Endothelial cell of umbilical vein (primary cell): ENCODE data around the gene MYO19.

ENCODE experiments used
- POLR2A ChIP-seq: IDR thresholded peaks from 2 replicates; pipeline ENCODE4 v1.6.1; 2012; ENCODE audit warnings: low read depth, mild to moderate bottlenecking, control low read depth, low read length
- POLR2AphosphoS5 ChIP-seq: IDR thresholded peaks from 2 replicates; pipeline ENCODE4 v1.6.1; 2012; ENCODE audit warnings: low read depth, mild to moderate bottlenecking, control low read depth, low read length, moderate library complexity; ENCODE audit not compliant: insufficient read depth
- TF ChIP-seq, protein P1 (sequence below), 2 donors: IDR thresholded peaks; 1 replicate in 1 of 2; 2 replicates in 1 of 2; pipeline ENCODE4 v1.5.1; 2011; ENCODE audit warnings: low read length in 2 of 2, mild to moderate bottlenecking in 2 of 2, moderate library complexity in 2 of 2, control low read depth in 1 of 2, inconsistent platforms in 1 of 2, low read depth in 1 of 2; ENCODE audit not compliant: insufficient read depth in 1 of 2; ENCODE audit errors: extremely low read depth in 1 of 2
- TF ChIP-seq, protein P2 (sequence below): IDR thresholded peaks from 2 replicates; pipeline ENCODE4 v1.6.1; 2011; ENCODE audit not compliant: insufficient read depth, insufficient read length

DNA sequence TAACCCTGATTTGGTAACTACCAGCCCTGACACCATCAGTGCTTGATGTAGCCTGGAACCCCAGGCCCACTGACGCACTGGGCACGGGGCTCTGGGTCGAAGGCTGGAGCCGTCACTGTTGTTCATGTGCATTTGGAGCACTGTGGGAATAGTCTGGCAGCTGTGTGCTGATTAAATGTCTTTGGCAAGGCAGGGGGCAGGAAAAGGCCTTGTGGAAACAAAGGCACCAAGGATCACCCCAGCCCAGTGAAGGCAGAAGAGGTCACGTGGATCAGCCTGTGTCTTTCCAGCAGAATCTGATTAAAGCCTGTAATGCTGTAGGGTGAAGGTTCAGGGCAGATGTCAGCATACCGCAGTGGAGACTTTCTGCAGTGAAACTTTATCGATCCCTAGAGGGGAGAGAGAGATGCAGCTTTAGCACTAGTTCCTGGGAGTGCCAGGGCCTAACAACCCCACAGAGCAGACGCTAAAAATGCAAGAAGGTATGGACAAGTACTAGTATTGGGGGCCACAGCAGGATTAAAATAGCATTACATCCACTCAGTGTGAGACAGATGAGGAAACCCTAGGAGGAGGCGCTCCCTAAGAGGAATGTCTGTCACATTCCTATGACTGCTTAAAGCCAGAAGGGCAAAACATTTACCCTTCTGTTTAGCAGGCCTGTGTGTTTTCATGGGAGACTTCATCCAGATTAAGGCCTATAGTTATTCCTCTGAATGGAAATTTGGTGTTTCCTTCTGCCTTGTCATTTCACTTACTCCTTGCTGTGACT lies 38.5 kb downstream of the MYO19 start:
- TF ChIP-seq POLR2AphosphoS5 (no peak), POLR2A (no peak)
- TF ChIP-seq, protein P1, sequence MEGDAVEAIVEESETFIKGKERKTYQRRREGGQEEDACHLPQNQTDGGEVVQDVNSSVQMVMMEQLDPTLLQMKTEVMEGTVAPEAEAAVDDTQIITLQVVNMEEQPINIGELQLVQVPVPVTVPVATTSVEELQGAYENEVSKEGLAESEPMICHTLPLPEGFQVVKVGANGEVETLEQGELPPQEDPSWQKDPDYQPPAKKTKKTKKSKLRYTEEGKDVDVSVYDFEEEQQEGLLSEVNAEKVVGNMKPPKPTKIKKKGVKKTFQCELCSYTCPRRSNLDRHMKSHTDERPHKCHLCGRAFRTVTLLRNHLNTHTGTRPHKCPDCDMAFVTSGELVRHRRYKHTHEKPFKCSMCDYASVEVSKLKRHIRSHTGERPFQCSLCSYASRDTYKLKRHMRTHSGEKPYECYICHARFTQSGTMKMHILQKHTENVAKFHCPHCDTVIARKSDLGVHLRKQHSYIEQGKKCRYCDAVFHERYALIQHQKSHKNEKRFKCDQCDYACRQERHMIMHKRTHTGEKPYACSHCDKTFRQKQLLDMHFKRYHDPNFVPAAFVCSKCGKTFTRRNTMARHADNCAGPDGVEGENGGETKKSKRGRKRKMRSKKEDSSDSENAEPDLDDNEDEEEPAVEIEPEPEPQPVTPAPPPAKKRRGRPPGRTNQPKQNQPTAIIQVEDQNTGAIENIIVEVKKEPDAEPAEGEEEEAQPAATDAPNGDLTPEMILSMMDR (IDR thresholded peaks at IDR 0.05; ENCODE audit: extremely low read depth in 1 of 2, insufficient read depth in 1 of 2, low read depth in 1 of 2, low read length in 2 of 2) = no peak
- TF ChIP-seq, protein P2, sequence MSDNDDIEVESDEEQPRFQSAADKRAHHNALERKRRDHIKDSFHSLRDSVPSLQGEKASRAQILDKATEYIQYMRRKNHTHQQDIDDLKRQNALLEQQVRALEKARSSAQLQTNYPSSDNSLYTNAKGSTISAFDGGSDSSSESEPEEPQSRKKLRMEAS = no peak
